Activated T-cell treated with anti-CD3 and anti-CD28 coated beads, Interleukin-2, amount 50 U/mL, for 1 hour (primary cell): Measurements from ENCODE around the gene BCOR.

Experiments used
- DNase-seq: peaks from one replicate; pipeline ENCODE4 v3.0.0-alpha.2; 2020

The BCOR gene

GRCh38 chrX:40111868-40112267 is 14.1 kb upstream of the BCOR start:
- DNase-seq = no peak

- DNase-seq = no peak
These were observed 11.7 kb upstream of the BCOR start for GRCh38 chrX:40109288-40110008.

- peak; percentile 79 for DNase-seq
These were observed 11.2 kb upstream of the BCOR start for GRCh38 chrX:40108959-40109287.

- DNase-seq = no peak
These were observed 10.6 kb upstream of the BCOR start for GRCh38 chrX:40108162-40108958.

GRCh38 chrX:40107291-40108161 is 9.8 kb upstream of the BCOR start:
- DNase-seq = peak; percentile 41

GRCh38 chrX:40106676-40107290 is 9.0 kb upstream of the BCOR start:
- DNase-seq = no peak

GRCh38 chrX:40105835-40106675 is 8.3 kb upstream of the BCOR start:
- DNase-seq = peak; percentile 75

GRCh38 chrX:40104985-40105834 is 7.5 kb upstream of the BCOR start:
- peak; percentile 55 for DNase-seq

- no peak for DNase-seq
These were observed 6.8 kb upstream of the BCOR start for GRCh38 chrX:40104630-40104984.

GRCh38 chrX:40103565-40104323 is 6.0 kb upstream of the BCOR start:
- no peak for DNase-seq

GRCh38 chrX:40102393-40103381 is 4.9 kb upstream of the BCOR start:
- DNase-seq = no peak

GRCh38 chrX:40101430-40101802 is 3.7 kb upstream of the BCOR start:
- no peak for DNase-seq

- no peak for DNase-seq
These were observed 3.0 kb upstream of the BCOR start for GRCh38 chrX:40100537-40101429.

GRCh38 chrX:40100141-40100536 is 2.4 kb upstream of the BCOR start:
- no peak for DNase-seq

- peak; percentile 65 for DNase-seq
These were observed 1.5 kb upstream of the BCOR start for GRCh38 chrX:40099055-40099958.

GRCh38 chrX:40098264-40099054 is 701 bp upstream of the BCOR start:
- no peak for DNase-seq
